ENCODE data around the gene RUNX2. TPM values are rescaled to one million over a fixed set of nuclear protein-coding genes. Genes with fewer than 3 reads are reported as not detected.

The RUNX2 gene
- polyA plus RNA-seq, 1 donor (not counting 4 experiments of a cell fraction or from before 2014, with no cell fraction given): 1.4 TPM

DNA sequence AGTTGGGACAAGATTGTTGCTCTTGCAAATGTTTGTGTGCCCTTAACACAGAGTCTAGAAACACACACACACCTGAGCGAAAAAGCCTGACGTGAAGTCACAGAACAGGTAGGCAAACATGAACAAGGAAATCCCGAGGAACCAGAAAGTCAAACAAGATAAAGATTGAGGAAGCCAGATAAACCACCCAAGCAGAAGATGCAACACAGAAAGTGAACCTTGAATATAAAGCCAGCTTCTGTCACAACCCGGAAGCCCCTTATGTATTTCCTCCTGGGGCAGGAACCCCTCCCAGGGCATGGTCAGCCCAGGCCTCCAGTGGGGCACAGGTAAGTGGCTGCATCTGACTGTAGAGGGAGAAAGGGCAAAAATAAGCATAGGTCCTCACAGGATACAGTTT is 207.8 kb downstream of the RUNX2 start:
- dilution Hi-C loops (cut with MboI; ENCODE audit: extremely low pct_ligation_motif_present, low sequenced_read_pairs): no loop called here
- no peak for TF ChIP-seq EZH2 (IDR thresholded peaks at IDR 0.05; ENCODE audit: low read length)
- TF ChIP-seq, protein P1, sequence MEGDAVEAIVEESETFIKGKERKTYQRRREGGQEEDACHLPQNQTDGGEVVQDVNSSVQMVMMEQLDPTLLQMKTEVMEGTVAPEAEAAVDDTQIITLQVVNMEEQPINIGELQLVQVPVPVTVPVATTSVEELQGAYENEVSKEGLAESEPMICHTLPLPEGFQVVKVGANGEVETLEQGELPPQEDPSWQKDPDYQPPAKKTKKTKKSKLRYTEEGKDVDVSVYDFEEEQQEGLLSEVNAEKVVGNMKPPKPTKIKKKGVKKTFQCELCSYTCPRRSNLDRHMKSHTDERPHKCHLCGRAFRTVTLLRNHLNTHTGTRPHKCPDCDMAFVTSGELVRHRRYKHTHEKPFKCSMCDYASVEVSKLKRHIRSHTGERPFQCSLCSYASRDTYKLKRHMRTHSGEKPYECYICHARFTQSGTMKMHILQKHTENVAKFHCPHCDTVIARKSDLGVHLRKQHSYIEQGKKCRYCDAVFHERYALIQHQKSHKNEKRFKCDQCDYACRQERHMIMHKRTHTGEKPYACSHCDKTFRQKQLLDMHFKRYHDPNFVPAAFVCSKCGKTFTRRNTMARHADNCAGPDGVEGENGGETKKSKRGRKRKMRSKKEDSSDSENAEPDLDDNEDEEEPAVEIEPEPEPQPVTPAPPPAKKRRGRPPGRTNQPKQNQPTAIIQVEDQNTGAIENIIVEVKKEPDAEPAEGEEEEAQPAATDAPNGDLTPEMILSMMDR (optimal IDR thresholded peaks at IDR 0.05 in 1 of 3, IDR thresholded peaks at IDR 0.05 in 1 of 3, conservative IDR thresholded peaks at IDR 0.05 in 1 of 3; ENCODE audit: extremely low read depth in 1 of 3, insufficient read depth in 2 of 3, low read length in 3 of 3): no peak
- Histone ChIP-seq H3K36me3 (ENCODE audit: control insufficient read depth in 2 of 2, extremely low read depth in 1 of 2, insufficient read depth in 2 of 2, low read length in 2 of 2) (no peaks in the 10 kb centered on the region), H3K9ac (ENCODE audit: control insufficient read depth, extremely low read depth, insufficient read depth, low read length) (no peak overlapping the region), H3K27me3 (ENCODE audit: control insufficient read depth, extremely low read depth, insufficient read depth, low read length) (no peaks in the 10 kb centered on the region), H3K4me1 (ENCODE audit: control insufficient read depth, extremely low read depth, insufficient read depth, low read length) (no peaks in the 10 kb centered on the region), H3K9me1 (ENCODE audit: control insufficient read depth, extremely low read depth, insufficient read depth, low read length) (no peaks in the 10 kb centered on the region), H2AFZ (ENCODE audit: control insufficient read depth, low read length) (no peak overlapping the region), H3K27ac (ENCODE audit: control insufficient read depth, insufficient read depth, low read length) (no peak overlapping the region), H4K20me1 (ENCODE audit: control insufficient read depth, extremely low read depth, insufficient read depth, low read length) (no peaks in the 10 kb centered on the region), H3K4me2 (ENCODE audit: control insufficient read depth, extremely low read depth, insufficient read depth, low read depth, low read length) (no peak overlapping the region), H3K4me3 (ENCODE audit: control insufficient read depth in 2 of 3, extremely low read depth in 1 of 3, insufficient read depth in 2 of 3, low read depth in 1 of 3, low read length in 3 of 3) (no peak overlapping the region), H3K9me3 (ENCODE audit: control insufficient read depth, low read depth, low read length) (no peaks in the 10 kb centered on the region), H3K79me2 (ENCODE audit: control insufficient read depth, insufficient read depth, low read length) (no peaks in the 10 kb centered on the region)
- DNase-seq (ENCODE audit: low read depth, low spot score) (no peak), FAIRE-seq (no peak)

- dilution Hi-C loops (cut with MboI; ENCODE audit: extremely low pct_ligation_motif_present, low sequenced_read_pairs): no loop called here
- Histone ChIP-seq H3K4me2 (ENCODE audit: control insufficient read depth, extremely low read depth, insufficient read depth, low read depth, low read length) (no peak overlapping the region), H3K4me3 (ENCODE audit: control insufficient read depth in 2 of 3, extremely low read depth in 1 of 3, insufficient read depth in 2 of 3, low read depth in 1 of 3, low read length in 3 of 3) (no peak overlapping the region), H4K20me1 (ENCODE audit: control insufficient read depth, extremely low read depth, insufficient read depth, low read length) (no peaks in the 10 kb centered on the region), H3K9me1 (ENCODE audit: control insufficient read depth, extremely low read depth, insufficient read depth, low read length) (no peaks in the 10 kb centered on the region), H3K27me3 (ENCODE audit: control insufficient read depth, extremely low read depth, insufficient read depth, low read length) (no peaks in the 10 kb centered on the region), H3K4me1 (ENCODE audit: control insufficient read depth, extremely low read depth, insufficient read depth, low read length) (no peaks in the 10 kb centered on the region), H3K9me3 (ENCODE audit: control insufficient read depth, low read depth, low read length) (no peaks in the 10 kb centered on the region), H3K79me2 (ENCODE audit: control insufficient read depth, insufficient read depth, low read length) (no peaks in the 10 kb centered on the region), H2AFZ (ENCODE audit: control insufficient read depth, low read length) (no peak overlapping the region), H3K9ac (ENCODE audit: control insufficient read depth, extremely low read depth, insufficient read depth, low read length) (no peak overlapping the region), H3K27ac (ENCODE audit: control insufficient read depth, insufficient read depth, low read length) (no peak overlapping the region), H3K36me3 (ENCODE audit: control insufficient read depth in 2 of 2, extremely low read depth in 1 of 2, insufficient read depth in 2 of 2, low read length in 2 of 2) (no peaks in the 10 kb centered on the region)
- TF ChIP-seq EZH2 (IDR thresholded peaks at IDR 0.05; ENCODE audit: low read length): no peak
- TF ChIP-seq, protein P1 (optimal IDR thresholded peaks at IDR 0.05 in 1 of 3, IDR thresholded peaks at IDR 0.05 in 1 of 3, conservative IDR thresholded peaks at IDR 0.05 in 1 of 3; ENCODE audit: extremely low read depth in 1 of 3, insufficient read depth in 2 of 3, low read length in 3 of 3): no peak
- FAIRE-seq (no peak), DNase-seq (ENCODE audit: low read depth, low spot score) (no peak)
Measured at GRCh38 chr6:45537539-45537938, 209.4 kb downstream of the RUNX2 start.
